ENCODE results near the gene DOCK1.

The DOCK1 gene

DNA sequence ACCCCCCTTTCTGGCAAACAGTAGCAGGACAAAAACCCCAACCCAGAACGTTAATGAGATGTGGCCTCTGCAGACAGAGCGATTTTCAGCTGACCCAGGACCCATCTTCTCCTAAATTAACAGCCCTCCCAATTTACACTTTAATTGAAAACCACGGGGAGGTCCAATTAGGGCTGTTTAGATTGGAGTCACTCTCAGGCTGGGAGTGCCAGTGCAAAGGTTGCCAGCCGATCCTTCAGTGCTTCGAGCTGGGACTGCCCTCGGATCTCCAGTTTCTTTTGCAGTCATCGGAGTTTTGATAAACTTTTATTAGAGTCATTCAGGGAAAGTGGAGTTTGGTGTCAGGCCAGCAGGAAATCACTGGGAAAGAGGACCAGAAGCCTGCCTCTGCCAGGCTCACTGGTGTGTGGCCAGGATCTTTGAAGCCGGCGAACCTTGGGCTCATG is 108.0 kb downstream of the DOCK1 start:
- DNase-seq = no peak

- no peak for DNase-seq
Measured at GRCh38 chr10:127013691-127014473, 108.7 kb downstream of the DOCK1 start.

- no peak for DNase-seq
Measured at GRCh38 chr10:127014671-127015070, 109.4 kb downstream of the DOCK1 start.

GRCh38 chr10:127015373-127015772 is 110.1 kb downstream of the DOCK1 start:
- no peak for DNase-seq

DNA sequence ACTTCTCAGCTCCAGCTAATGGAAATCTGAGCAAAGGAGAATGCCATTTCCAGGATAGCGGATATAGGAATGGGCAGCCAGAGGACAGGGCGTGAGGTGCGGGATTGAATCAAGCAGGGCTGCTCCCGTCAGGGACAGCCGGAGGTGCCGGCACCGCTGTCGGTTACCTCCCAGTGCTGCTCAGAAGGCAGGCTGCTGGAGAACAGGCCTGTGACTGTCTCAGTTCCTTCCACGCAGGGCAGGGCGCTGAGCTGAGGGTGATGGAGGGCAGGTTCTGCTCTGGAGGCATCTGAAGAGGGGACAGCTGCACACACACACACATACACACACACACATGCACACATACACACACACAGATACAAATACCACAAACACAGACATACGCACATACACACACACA is 111.1 kb downstream of the DOCK1 start:
- DNase-seq = no peak

GRCh38 chr10:127017541-127018297 is 112.5 kb downstream of the DOCK1 start:
- no peak for DNase-seq

DNA sequence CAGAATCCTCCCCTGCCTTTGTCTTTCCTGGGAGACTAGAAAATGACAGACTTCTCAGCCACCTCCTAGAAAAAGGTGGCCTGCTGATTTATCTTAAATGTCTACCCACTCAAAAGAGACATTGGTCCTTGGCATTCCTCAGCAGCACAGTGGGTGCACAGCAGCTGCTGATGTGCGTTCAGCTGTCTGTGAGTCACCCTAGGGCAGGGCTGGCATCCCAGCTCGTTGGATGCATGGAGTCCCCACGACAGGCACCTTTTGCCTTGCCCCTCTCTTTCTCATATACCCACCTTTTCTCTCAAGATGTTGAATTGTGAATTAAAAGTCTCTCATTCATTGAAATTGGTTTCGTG is 113.0 kb downstream of the DOCK1 start:
- DNase-seq = no peak

GRCh38 chr10:127018766-127019165 is 113.5 kb downstream of the DOCK1 start:
- DNase-seq = no peak

DNA sequence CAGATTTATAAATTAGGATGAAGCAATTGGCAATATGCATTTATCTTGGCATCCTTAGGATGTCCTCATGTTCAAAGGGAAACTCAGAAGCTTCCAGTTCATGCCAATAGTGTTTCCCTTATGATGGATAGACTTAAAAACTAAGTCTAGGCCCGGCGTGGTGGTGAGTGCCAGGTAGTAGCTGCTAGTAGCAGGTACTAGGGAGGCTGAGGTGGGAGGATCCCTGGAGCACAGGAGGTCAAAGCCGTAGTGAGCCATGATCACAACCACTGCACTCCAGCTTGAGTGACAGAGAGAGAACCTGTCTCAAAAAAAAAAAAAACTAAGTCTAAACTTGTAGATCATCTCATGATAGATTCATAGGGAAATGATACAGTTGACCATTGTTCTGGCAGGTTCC is 115.0 kb downstream of the DOCK1 start:
- no peak for DNase-seq

DNA sequence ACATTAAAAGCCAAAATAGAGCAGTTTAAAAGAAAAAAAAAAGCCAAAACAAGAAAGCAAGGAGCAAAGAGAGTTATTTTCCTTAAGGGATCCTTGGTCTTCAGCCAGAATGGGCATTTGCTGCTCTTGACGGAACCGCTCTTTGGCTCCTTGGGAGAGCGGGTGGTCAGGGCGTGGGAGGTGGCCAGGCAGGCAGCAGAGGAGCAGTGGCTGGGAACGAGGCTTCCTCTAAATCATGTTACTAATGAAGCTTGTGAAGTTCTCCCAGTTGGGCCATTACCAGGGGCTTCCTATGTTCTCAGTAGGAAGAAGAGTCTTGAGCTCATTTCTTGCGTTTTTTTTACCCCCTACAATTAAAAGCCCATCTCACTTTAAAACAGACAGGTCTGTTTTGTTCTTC is 116.6 kb downstream of the DOCK1 start:
- DNase-seq = no peak

DNA sequence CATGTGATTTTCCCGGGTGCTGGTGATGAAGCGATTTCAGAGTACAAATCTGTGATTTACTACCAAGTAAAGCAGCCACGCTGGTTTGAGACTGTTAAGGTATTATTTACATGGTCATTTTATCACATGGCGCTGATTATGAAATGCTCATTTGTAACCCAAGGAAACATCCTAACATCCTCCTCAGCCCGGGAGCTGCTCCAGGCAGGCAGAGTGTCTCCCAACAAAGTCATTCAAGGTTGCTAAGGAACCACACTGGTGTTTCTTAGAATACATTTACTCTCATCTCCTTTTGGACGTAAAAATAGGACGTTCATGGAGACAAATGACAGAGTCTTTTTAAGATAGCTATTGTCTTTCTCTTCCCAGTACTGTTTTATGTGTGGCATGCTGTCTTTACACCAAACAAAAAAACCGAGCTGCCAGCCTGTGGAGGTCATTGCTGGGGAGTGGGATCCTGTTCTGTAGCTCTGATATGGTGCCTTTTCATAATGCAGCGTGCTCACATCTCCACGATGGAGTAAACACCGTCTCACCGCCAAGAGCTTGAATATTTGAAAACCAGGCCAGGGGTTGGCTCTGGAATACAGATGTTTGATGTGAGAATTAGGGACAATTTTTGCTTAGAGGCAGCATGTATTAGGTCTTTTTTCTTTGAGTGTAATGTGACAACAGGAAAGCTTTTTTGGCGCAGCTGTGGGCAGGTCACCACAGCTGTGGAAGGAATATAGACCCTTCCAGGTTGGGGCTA is 119.6 kb downstream of the DOCK1 start:
- no peak for DNase-seq

DNA sequence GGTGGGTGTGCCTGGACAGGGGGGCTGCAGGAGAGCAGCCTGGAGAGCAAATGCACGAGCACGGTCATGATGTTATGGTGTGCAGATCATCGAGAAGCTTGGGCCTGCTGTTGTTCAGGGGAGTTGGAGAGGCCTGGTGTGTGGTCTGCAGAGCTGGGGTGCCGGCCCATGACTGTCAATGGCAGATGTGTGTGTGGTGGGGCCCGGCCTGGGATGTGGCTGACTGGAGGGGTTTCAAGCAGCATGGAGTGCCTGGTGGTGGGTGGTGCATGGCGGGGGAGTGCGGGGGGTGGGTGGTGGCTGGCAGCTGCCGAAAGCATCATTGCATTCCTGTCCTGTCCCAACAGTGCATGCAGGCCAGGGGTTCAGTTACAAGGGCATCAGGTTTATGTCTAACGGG is 122.6 kb downstream of the DOCK1 start:
- no peak for DNase-seq

GRCh38 chr10:127028556-127028955 is 123.3 kb downstream of the DOCK1 start:
- no peak for DNase-seq

DNA sequence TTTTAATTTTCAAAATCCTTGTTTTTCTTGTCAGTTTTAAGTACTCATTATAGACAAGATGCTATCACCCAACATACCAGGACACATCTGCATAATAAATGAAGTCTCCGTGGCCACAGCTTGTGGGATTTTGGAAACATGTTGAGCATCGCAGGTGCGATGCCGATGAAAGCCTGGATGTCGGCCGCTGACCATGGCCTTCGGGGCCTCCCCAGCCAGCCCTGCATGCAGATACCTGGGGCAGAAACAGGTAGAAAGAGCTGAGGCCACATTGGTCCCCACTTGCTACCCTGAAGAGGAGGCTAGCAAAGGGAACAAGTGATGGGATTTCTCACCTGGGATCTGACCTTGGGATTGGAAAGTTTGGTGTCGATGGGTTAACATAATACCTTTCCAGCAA is 123.8 kb downstream of the DOCK1 start:
- no peak for DNase-seq

- DNase-seq = no peak
Measured at GRCh38 chr10:127033216-127034033, 128.2 kb downstream of the DOCK1 start.

DNA sequence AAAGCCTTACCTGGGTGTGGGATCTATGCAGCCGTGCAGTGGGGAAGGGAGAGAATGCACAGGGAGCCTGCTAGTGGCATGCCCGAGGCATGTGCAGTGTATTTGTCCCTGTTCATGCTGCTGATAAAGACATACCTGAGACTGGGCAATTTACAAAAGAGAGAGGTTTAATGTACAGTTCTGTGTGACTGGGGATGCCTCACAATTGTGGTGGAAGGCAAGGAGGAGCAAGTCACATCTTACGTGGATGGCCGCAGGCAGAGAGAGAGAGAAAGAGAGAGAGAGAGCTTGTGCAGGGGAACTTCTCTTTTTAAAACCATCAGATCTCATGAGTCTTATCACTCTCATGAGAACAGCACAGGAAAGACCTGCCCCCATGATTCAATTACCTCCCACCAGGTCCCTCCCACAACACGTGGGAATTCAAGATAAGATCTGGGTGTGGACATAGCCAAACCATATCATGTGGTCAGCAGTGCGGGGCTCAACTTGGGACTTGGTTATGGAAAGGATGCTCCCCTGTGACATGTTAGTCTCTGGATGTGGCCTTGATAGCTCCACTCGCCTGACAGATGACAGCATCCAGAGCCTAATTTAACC is 128.9 kb downstream of the DOCK1 start:
- DNase-seq = no peak

DNA sequence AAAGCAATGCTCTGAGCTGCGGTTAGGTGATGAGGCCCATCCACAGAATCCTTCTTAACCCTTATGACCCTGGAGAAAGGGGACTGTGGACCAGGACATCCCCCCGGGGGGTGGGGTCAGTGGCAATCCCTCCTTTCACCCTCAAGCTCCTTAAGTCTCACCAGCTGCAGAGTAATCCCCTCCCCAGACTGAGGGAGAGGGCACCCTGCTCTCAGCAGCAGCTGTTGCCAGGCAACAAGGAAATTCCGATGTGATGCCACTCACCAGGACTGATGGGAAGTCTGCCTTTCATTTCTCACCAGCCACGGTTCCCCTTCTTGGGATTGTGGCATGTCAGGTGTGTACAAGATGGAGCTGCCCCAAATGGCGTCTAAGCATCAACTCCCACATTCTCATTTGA is 129.6 kb downstream of the DOCK1 start:
- no peak for DNase-seq

GRCh38 chr10:127035827-127036226 is 130.6 kb downstream of the DOCK1 start:
- no peak for DNase-seq

- DNase-seq = no peak
Measured at GRCh38 chr10:127036987-127037386, 131.8 kb downstream of the DOCK1 start.

DNA sequence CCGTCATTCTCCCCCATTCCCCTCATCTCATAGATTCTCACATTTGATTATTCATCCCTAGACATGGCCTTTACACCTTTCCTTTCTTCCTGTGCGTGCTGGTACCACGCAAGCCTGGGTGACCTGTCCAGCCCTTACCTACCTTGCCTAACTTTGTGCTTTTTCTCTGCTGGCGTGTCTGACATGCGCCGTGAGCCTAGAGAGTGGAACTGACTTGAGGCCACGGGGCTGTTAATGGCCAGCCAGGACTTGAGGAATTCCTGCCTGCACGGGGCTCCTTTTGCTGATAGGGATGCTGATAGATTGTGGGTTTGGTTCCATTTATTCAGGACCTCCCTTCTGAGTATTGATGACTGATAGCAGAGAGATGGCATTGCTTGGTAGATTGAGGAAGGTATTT is 134.2 kb downstream of the DOCK1 start:
- DNase-seq = no peak

DNA sequence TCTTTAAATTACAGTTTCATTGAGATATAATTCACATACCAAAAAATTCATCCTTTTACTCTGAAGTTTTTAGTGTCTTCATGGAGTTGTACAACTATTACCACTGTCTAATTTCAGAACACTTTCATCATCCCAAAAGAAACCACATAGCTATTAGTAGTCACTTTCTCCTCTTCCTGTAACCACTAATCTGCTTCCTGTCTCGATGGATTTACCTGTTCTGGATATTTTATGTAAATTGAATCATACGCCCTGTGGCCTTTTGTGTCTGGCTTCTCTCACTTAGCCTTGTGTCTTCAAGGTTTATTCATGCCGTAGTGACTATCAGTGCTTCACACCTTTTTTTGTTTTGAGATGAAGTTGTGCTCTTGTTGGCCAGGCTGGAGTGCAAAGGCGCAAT is 135.5 kb downstream of the DOCK1 start:
- no peak for DNase-seq

GRCh38 chr10:127041552-127041951 is 136.3 kb downstream of the DOCK1 start:
- no peak for DNase-seq
